Measurements from ENCODE around the gene SEPTIN10.

GRCh38 chr2:109655287-109655686 is 41.5 kb upstream of the SEPTIN10 start:
- no peak for TF ChIP-seq CTCF (conservative IDR thresholded peaks at IDR 0.05; ENCODE audit: low read length)
- TF ChIP-seq EZH2phosphoT487 (IDR thresholded peaks at IDR 0.05; ENCODE audit: borderline replicate concordance) = no peak

Data from Loucy (cell line).